ENCODE measurements around the gene FMNL1.

DNA sequence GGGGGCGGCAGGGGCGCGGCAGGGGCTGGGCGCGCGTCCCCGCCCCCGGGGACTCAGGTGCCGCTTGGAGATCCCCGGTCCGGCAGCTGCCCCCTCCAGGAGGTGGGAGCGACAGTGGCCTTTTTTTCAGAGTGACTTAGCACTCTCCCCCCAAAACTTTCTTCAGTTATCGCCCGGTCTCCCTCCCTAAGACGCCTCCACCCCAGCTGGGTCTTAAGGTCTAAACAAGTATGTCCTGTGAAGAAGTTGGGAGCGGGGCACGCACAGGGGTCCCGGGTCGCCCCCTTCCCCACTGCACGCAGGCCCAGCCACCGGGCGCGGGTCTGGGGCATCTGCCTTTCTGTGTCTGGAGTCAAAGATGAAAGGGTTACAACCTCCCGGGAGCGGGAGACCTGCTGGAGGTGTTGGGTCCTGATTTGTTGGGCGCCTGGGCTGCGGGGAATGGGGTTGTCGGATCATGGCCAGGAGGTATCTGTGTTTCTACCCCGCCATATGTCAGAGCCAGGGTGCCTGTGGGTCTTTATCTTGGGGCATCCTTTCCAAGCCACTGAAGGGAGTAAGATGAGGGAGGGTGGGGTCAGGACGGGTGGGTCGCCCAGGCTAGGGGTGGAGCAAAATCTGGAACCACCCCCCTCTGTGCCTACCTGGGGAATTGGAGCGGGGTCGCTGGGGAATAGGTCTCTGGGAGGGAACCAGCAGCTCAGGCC lies 757 bp downstream of the FMNL1 start:
- TF ChIP-seq, protein P1, sequence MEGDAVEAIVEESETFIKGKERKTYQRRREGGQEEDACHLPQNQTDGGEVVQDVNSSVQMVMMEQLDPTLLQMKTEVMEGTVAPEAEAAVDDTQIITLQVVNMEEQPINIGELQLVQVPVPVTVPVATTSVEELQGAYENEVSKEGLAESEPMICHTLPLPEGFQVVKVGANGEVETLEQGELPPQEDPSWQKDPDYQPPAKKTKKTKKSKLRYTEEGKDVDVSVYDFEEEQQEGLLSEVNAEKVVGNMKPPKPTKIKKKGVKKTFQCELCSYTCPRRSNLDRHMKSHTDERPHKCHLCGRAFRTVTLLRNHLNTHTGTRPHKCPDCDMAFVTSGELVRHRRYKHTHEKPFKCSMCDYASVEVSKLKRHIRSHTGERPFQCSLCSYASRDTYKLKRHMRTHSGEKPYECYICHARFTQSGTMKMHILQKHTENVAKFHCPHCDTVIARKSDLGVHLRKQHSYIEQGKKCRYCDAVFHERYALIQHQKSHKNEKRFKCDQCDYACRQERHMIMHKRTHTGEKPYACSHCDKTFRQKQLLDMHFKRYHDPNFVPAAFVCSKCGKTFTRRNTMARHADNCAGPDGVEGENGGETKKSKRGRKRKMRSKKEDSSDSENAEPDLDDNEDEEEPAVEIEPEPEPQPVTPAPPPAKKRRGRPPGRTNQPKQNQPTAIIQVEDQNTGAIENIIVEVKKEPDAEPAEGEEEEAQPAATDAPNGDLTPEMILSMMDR (IDR thresholded peaks at IDR 0.05), result no peak
- TF ChIP-seq POLR2A (IDR thresholded peaks at IDR 0.05) (no peak), EP300 (IDR thresholded peaks at IDR 0.05) (no peak)
